Adrenal gland (tissue), 5 donors: ENCODE measurements around the gene NSUN7.

Source experiments
- CTCF ChIP-seq, 6 experiments: fragments of 450-650 bp in 4 of 6; fragments of 200-600 bp in 2 of 6; sonication (generic) in 1 of 6; IDR thresholded peaks; 1 replicate in 5 of 6; 2 replicates in 1 of 6; pipeline versions ENCODE4 v1.5.1 to v1.8.0; 2016 to 2021; ENCODE audit warnings: antibody characterized with exemption in 6 of 6, mild to moderate bottlenecking in 2 of 6, moderate library complexity in 1 of 6
- POLR2A ChIP-seq, 2 donors: fragments of 450-650 bp; IDR thresholded peaks; one replicate each; pipeline ENCODE4 v1.6.1; 2017; ENCODE audit warnings: antibody characterized with exemption in 2 of 2, mild to moderate bottlenecking in 2 of 2, moderate library complexity in 1 of 2
- donor health status: DM: no; HTN: no; CAD: no.

GRCh38 chr4:40763228-40763716 is 13.5 kb downstream of the NSUN7 start:
- TF ChIP-seq CTCF (IDR thresholded peaks at IDR 0.05) (no peak), POLR2A (IDR thresholded peaks at IDR 0.05) (no peak)
